GM19351 (cell line): ENCODE results near the gene IST1.
"Not testable (repeated sequence)": the region's sequence is repeated elsewhere in the genome, so short reads cannot be mapped to it uniquely, and the experiment has no call there.

Experiments used
- ATAC-seq: cut with Tn5 transposase; IDR thresholded peaks from one replicate; pipeline ENCODE4 v1.9.1; 2021; ENCODE audit warnings: mild to moderate bottlenecking, moderate library complexity; ENCODE audit not compliant: unreplicated experiment

The IST1 gene

DNA sequence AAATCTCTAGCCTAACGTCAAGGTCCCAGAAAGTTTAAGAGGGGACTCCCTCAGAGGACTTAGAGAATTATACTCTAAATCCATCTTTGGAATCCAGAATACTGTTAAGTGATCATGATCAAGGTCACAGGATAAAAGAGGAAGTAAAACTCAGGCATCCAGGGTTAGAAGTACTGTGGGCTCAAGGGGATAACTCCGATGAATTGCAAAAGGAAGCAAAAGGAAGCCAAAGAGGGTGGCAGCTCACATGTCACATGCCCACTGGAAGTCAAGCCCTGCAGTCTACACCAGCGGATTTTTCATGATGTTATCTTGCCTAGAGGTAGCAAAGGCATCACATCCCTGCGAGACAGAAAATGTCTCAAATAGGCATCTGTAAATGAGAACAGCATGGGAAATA is 15.2 kb upstream of the IST1 start:
- no peak for ATAC-seq

DNA sequence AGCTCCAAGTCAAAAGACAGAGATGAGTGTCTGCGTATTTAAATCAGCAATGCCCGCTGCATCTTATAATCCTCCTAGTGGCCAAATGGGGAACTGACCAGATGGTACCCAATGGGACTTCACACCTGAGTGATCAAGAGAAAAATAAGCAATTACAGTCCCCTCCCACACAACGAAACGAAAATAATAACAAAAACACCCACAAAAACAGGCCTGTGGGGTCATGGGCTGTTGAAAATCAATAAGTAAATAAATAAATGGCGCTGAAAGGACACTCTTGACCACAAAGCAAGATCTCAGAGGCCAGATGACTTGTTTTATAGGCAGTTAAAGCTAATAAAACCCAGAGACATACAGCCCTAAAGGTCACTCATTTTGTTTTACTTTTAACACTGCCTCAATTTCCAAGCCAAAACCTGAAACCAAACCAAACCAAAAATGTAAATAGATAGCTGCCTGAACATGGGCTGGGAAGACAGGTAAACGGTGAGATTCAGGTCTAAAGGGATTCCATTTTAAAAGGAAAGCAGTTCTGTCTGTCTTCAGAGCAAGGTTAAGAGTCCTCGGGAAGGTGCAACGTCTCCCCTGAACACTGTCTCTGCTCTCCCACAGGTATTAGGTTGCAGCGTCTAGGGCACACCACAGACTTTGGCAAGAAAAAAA is 12.7 kb upstream of the IST1 start:
- ATAC-seq, result peak; percentile 15

DNA sequence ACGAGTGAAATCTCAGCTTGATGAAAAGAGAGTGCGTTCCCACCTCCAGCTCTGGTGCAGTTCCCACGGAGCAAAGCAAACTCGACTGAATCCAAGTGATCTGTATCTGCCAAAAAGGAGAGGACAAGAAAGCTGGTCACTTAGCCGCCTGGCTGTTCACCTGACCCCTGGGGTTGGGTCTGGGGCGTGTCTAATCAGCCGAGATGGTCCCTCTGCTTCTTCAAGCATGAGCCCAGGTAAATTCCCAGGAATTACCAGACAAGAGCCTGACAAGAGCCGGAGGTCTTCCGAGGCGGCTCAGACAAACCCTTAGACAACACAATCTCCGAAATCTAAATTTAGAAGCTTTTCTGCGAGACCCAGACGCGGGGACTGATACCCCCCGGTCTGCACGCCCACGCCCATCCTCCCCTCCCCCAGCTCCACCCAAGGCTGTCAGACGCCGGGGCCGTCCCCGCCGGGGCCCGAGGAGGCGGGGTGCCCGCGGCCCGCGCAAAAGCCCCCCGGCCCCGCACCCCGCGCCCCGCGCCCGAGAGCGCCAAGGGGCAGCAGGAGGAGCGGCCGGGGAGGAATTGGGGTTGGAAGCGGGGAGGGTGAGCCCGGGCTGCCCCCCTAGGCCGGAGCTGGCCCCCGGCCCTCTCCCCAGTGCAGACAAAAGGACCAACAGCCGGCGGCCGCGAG is 12.0 kb upstream of the IST1 start:
- ATAC-seq, result peak; percentile 37

GRCh38 chr16:71883849-71884638 is 11.3 kb upstream of the IST1 start, which contains the start of gene ZNF821:
ZNF821 (minus strand) TSS chr16:71884182; CDS start chr16:71879946, 4,236 bp downstream.
- ATAC-seq, result peak; percentile 36

GRCh38 chr16:71885261-71885650 is 10.1 kb upstream of the IST1 start:
- ATAC-seq, result no peak

- no peak for ATAC-seq
Observed at GRCh38 chr16:71889147-71889546, 6.2 kb upstream of the IST1 start.

GRCh38 chr16:71893888-71894228 is 1.5 kb upstream of the IST1 start:
- no peak for ATAC-seq

DNA sequence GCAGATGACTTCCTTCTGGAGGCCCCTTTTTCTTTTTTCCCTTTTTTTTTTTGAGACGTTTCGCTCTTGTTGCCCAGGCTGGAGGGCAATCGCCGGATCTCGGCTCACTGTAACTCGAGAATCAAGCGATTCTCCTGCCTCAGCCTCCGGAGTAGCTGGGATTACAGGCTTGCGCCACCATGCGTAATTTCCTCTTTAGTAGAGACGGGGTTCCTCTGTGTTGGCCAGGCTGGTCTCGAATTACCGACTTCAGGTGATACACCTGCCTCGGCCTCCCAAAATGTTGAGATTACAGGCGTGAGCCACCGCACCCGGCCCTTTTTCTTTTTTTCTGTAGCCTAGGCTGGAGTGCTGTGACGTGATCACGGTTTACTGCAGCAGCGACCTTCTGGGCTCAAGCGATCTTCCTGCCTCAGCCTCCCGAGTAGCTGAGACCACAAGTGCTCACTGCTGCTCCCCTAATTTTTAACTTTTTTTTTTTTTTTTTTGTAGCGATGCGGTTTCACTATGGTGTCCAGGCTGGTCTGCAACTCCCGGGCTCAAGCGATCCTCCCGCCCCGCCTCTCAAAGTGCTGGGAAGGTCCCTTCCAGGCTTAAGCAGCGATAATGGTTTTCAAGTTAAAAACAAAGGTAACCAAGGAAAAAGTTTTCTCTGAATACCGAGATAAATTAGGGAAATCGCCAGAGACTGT is 956 bp upstream of the IST1 start:
- no peak for ATAC-seq

DNA sequence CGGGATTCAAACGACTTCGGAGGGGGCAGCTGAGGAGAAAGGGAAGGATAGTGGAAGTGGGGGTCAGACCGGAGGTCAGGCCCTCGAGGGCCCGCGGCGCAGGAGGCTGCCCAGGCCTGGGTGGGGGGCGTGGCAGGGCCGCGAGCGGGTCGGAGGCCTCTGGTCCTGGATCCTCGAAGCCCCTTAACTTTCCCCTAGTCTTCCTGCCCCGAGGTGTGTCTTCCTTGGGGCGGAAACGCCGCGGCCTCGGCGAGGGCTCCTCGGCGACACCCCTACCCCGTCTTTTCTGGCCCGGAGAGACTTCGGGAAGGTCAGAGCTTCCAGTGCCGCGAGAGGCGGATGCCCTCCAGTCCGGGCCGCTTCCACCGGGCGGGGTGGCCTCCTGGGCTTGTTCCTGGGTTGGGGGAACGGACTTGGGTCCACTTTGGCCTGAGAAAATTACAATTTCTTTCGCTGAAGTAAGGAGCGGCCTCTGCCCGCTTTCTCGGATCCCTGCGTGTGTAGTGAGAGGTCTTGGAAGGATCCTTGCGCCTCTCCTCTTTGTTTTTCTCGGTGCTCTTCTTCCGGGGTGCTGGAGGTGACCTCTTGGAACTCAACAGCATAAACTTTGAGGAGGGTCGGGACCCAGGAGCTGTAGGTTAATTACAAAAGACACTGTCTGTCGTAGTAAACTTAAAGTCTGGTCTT is 491 bp downstream of the IST1 start:
- ATAC-seq, result peak; percentile 22

GRCh38 chr16:71896764-71897368 is 1.5 kb downstream of the IST1 start:
- no peak for ATAC-seq

- ATAC-seq, result no peak
Observed at GRCh38 chr16:71899171-71899570, 3.8 kb downstream of the IST1 start.

DNA sequence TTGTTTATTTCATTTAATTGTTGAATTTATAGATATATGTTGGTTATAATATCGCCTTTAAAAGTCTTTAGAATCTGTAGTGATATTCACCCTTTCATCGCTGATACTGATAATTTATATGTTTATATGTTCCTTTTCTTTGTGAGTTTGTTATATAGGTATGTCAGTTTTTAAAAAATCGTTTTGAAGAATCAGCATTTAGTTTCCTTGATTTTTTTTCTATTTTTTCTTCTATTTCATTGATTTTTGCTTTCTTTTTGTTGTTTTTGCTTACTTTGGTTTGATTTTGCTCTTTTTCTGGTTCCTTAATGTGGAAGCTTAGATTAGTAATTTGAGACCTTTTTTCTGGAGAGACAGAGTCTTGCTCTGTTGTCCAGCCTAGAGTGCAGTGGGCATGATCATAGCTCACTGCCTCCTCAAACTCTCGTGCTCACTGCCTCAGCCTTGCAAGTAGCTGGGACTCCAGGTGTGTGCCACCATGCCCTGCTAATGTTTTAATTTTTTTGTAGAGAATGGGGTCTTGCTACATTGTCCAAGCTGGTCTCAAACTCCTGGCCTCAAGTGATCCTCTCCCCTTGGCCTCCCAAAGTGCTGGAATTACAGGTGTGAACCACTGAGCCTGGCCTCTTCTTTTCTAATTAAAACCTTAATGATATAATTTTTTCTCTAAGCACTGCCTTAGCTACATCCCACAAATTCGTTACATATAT is 7.5 kb downstream of the IST1 start:
- no peak for ATAC-seq

- ATAC-seq, result no peak
Observed at GRCh38 chr16:71903608-71904007, 8.3 kb downstream of the IST1 start.

DNA sequence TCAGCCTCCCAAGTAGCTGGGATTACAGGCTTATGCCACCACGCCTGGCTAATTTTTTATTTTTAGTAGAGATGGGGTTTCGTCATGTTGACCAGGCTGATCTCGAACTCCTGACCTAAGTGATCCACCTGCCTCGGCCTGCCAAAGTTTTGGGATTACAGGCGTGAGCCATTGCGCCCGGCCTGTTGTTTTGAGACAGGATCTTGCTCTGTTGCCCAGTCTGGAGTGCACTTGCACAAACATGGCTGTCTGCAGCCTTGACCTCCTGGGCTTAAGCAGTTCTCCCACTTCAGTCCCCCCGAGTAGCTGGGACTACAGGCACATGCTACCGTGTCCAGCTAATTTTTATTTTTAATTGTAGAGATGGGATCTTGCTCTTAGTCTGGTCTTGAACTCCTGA is 8.9 kb downstream of the IST1 start:
- no peak for ATAC-seq

GRCh38 chr16:71905765-71906164 is 10.4 kb downstream of the IST1 start:
- not testable (repeated sequence) for ATAC-seq

DNA sequence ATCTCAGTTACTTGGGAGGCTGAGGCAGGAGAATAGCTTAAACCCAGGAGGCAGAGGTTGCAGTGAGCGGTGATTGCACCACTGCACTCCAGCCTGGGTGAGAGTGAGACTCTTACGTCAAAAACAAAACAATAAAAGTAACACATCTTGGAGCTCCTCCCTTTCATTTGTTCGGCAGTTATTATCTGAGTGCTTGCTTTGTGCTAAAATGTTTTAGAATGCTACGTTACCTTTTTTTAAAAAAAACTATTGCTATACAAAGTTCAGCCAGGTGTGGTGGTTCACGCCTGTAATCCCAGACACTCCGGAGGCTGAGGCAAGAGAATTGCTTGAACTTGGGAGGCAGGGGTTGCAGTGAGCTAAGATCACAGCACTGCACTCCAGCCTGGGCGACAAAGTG is 15.8 kb downstream of the IST1 start:
- no peak for ATAC-seq

- no peak for ATAC-seq
Observed at GRCh38 chr16:71912534-71913275, 17.4 kb downstream of the IST1 start.

DNA sequence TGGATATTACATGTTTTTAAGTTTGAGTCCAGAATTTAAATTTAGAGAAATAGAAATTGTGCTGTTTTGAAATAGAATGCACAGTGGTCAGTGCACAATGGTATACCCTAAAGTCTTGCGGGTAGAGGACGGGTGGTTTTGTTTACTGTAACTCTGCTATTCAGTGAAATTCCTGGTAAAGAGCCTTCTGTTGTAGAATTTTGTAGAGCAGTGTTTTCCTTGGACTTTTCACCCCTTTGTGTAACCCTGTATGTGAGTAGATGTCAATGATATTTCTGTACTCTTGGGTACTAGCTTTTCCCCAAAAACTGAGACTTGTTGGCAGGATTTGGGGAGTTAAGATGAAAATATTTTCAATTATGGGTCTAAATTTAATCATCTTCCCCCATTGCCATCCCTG is 19.5 kb downstream of the IST1 start:
- no peak for ATAC-seq

DNA sequence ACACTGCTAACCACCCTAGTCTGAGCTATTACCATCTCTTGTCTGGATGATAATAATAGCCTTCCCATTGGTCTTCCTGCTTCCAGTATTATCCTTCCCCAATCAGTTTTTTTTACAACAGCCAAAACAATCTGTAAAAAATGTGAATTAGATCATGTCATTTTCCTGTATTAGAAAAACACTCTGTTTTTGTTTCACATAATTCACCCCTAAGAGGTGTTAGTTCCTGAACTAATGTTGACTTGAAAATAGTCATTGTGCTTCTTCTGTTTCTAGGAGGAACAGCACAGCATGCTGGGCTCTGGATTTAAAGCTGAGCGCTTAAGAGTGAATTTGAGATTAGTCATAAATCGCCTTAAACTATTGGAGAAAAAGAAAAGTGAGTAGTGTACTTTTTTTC is 20.0 kb downstream of the IST1 start:
- no peak for ATAC-seq
